ENCODE data around the gene RPL12.

Gene RPL12

DNA sequence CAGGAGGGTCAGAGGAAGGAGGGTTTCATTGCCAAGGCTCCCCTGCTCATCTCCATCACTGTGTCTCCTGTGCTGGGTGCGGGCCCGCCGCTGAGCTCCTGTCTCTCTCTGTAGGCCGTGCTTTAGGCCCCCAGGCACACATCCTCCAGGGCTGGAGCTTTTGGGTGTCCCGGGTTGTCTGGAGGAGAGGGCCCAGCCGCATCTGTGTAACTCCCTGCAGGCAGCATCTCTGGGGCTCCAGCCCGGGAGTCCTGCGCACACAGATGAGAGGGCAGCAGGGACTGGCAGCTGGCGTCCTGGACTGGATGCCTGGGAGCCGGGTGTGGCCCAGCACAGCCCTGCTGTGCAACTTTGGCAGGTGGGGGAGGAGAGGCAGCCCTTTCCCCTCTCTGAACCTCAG lies 40.3 kb upstream of the RPL12 start:
- H3K36me3 ChIP-seq, result peaks cover 27 to 89% (median 70%) of the 10 kb centered on the region in 3 donors
- DNase-seq, result no peak
- H3K4me3 ChIP-seq, result no peak overlapping the region
- no peaks in the 10 kb centered on the region for H3K9me3 ChIP-seq
- no peaks in the 10 kb centered on the region for H3K27me3 ChIP-seq
- TF ChIP-seq, protein P1, sequence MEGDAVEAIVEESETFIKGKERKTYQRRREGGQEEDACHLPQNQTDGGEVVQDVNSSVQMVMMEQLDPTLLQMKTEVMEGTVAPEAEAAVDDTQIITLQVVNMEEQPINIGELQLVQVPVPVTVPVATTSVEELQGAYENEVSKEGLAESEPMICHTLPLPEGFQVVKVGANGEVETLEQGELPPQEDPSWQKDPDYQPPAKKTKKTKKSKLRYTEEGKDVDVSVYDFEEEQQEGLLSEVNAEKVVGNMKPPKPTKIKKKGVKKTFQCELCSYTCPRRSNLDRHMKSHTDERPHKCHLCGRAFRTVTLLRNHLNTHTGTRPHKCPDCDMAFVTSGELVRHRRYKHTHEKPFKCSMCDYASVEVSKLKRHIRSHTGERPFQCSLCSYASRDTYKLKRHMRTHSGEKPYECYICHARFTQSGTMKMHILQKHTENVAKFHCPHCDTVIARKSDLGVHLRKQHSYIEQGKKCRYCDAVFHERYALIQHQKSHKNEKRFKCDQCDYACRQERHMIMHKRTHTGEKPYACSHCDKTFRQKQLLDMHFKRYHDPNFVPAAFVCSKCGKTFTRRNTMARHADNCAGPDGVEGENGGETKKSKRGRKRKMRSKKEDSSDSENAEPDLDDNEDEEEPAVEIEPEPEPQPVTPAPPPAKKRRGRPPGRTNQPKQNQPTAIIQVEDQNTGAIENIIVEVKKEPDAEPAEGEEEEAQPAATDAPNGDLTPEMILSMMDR (IDR thresholded peaks at IDR 0.05), result no peak
- H3K4me1 ChIP-seq, result peaks cover 0 to 20% (median 13%) of the 10 kb centered on the region in 4 donors
- H3K27ac ChIP-seq, result no peak overlapping the region
- intact Hi-C loops (cut with DNase I; ENCODE audit: low total_unique reads), result no loop called here

DNA sequence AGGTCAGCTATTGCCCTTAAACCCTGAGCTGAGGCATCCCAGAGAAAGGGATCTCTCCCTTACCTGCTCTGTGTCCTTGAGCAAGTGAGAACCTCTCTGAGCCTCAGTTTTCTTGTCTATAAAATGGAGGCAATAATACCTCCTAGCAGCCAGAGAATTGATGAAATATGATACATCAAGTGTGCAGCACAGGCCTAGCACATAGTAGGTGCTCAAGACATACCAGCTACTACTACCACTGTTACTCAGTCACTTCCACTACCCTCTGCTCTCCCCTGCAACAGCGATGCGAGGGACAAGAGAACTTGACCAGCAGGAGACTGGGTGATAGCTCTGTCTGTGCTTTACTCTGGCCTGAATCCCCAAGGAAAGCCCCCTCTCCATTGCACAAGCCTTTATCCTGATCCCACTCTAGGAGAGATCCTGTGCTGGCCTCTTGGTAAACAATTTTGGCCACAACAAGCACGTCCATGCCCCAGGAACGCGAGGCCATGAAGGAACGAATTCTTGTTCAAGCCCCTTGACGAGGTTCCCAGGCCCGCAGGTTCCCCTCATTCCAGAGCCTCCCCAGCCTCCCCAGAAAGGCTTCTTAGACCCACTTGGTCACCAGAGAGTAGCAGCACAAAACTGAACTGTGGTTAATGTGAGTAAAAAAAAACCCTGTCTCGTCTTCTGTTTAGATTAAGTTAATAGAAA lies 39.5 kb upstream of the RPL12 start:
- peaks cover 0 to 15% (median 7%) of the 10 kb centered on the region in 4 donors for H3K4me1 ChIP-seq
- no peak overlapping the region for H3K4me3 ChIP-seq
- H3K36me3 ChIP-seq, result peaks cover 32 to 89% (median 78%) of the 10 kb centered on the region in 3 donors
- no peak overlapping the region for H3K27ac ChIP-seq
- intact Hi-C loops (cut with DNase I; ENCODE audit: low total_unique reads), result no loop called here
- TF ChIP-seq, protein P1 (IDR thresholded peaks at IDR 0.05), result no peak
- no peaks in the 10 kb centered on the region for H3K27me3 ChIP-seq
- DNase-seq, result no peak
- H3K9me3 ChIP-seq, result no peaks in the 10 kb centered on the region

DNA sequence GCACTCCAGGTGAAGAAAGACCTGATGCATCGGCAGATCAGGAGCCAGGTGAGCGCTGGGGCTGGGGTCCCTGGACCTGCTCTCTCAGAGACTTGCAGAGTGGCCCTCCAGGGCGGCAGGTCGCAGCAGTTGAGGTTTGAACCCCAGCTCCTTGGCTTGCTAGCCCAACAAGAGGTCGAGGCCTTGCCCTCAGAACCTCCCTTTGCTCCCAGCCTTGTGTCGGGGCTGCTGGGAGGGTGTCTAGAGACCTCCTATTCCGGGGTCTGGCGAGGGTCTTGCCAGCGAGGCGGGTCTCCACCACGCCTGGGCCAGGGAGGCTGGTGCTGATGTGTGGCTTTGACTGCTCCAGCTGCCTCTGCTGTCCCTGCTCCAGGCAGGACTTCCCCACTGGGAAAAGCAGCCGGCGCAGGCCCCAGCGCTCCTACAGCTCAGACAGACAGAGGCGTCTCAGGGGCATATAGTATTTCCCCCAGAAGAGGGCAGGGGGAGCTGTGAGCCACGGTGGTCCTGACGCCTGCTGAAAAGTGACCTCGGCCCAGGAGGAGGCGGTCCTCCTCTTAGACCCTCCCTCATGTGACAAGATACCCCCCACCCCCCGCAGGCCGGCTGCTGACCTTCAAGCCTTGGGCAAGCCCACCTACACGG lies 38.4 kb upstream of the RPL12 start:
- intact Hi-C loops (cut with DNase I; ENCODE audit: low total_unique reads), result no loop called here
- peaks cover 37 to 97% (median 86%) of the 10 kb centered on the region in 3 donors for H3K36me3 ChIP-seq
- peaks cover 0 to 4% (median under 1%) of the 10 kb centered on the region in 4 donors for H3K4me1 ChIP-seq
- DNase-seq, result no peak
- TF ChIP-seq, protein P1 (IDR thresholded peaks at IDR 0.05), result no peak
- no peaks in the 10 kb centered on the region for H3K27me3 ChIP-seq
- no peak overlapping the region for H3K27ac ChIP-seq
- H3K4me3 ChIP-seq, result no peak overlapping the region
- no peaks in the 10 kb centered on the region for H3K9me3 ChIP-seq

DNA sequence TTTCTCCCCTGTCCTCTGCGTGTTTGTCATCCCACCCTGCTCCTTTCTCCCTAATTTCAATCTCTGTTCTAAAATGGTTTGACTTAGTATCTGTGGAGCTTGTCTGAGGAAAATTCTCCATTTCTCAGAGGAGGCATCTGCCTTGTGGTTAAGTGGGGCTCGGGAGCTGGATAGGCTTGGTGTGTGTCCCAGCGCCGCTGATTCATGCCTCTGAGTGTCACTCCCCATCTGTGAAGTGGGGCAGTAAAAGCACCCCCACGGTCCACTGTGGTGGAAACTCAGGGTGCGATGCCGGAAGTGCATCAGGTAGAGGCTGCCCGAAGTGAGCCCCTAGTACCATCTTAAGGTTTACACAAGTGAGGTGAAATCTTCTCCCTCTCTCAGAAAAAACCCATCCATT lies 37.7 kb upstream of the RPL12 start:
- H3K36me3 ChIP-seq, result peaks cover 37 to 98% (median 87%) of the 10 kb centered on the region in 3 donors
- DNase-seq, result no peak
- H3K27me3 ChIP-seq, result no peaks in the 10 kb centered on the region
- H3K4me1 ChIP-seq, result no peaks in the 10 kb centered on the region
- H3K4me3 ChIP-seq, result no peak overlapping the region
- no peaks in the 10 kb centered on the region for H3K9me3 ChIP-seq
- TF ChIP-seq, protein P1 (IDR thresholded peaks at IDR 0.05), result no peak
- H3K27ac ChIP-seq, result no peak overlapping the region
- intact Hi-C loops (cut with DNase I; ENCODE audit: low total_unique reads), result no loop called here

DNA sequence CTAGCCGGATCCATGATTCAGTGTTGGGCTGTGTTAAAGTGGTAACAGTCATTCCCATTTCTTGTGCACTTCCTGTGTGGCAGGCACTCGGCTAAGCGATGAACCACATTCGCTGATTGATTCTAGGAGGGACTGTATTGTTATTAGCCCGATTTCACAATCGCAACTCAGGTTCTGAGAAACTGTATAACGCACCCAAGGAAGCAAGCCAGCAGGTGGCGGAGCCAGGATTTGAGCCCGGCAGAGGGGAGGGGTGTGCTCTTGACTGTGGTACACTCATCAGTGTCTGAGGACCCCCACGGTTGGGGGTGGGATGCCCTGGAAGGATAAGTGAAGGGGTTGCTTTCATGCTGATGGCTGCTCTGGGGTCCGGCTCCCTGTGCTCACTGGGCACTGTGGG lies 34.8 kb upstream of the RPL12 start:
- Histone ChIP-seq H3K9me3 (no peaks in the 10 kb centered on the region), H3K4me1 (no peaks in the 10 kb centered on the region), H3K4me3 (no peak overlapping the region), H3K27me3 (no peaks in the 10 kb centered on the region), H3K27ac (no peak overlapping the region), H3K36me3 (peaks cover 58 to 95% (median 84%) of the 10 kb centered on the region in 3 donors)
- TF ChIP-seq, protein P1 (IDR thresholded peaks at IDR 0.05), result no peak
- intact Hi-C loops (cut with DNase I; ENCODE audit: low total_unique reads), result no loop called here
- no peak for DNase-seq
